Esophagus muscularis mucosa (tissue), 4 donors: Measurements from ENCODE around the gene CHST15. TPM values are rescaled to one million over a fixed set of nuclear protein-coding genes. Genes with fewer than 3 reads are reported as not detected.

Source experiments
- DNase-seq: peaks from one replicate; pipeline ENCODE4 v3.0.0-alpha.2; 2017; ENCODE audit errors: extremely low spot score
- H3K27ac ChIP-seq, 4 donors: fragments of 200-600 bp; sonication (generic); replicated peaks in 1 of 4; 1 replicate in 3 of 4; 2 replicates in 1 of 4; pipeline ENCODE4 v1.5.1; 2016 to 2019; ENCODE audit warnings: mild to moderate bottlenecking in 1 of 4
- H3K27me3 ChIP-seq, 4 donors: fragments of 200-600 bp; sonication (generic); one replicate each; pipeline versions ENCODE4 v1.5.1 to v1.6.0; 2016 to 2019
- H3K36me3 ChIP-seq, 4 donors: fragments of 200-600 bp; sonication (generic); one replicate each; pipeline ENCODE4 v1.5.1; 2016 to 2019
- H3K4me1 ChIP-seq, 4 donors: fragments of 200-600 bp; sonication (generic); one replicate each; pipeline ENCODE4 v1.5.1; 2016 to 2019
- H3K4me3 ChIP-seq, 4 donors: fragments of 200-600 bp; sonication (generic); 1 replicate in 2 of 4; 2 replicates in 2 of 4; pipeline ENCODE4 v1.5.1; 2016 to 2019; ENCODE audit warnings: mild to moderate bottlenecking in 4 of 4, moderate library complexity in 1 of 4
- H3K9me3 ChIP-seq, 4 donors: fragments of 200-600 bp; sonication (generic); 1 replicate in 3 of 4; 2 replicates in 1 of 4; pipeline ENCODE4 v1.5.1; 2016 to 2019
- EP300 ChIP-seq: sonication (generic); formaldehyde crosslinking; IDR thresholded peaks from one replicate; pipeline ENCODE4 v1.6.1; 2017; ENCODE audit warnings: antibody characterized with exemption
- POLR2A ChIP-seq: fragments of 450-650 bp; IDR thresholded peaks from one replicate; pipeline ENCODE4 v1.6.1; 2017; ENCODE audit warnings: antibody characterized with exemption, moderate library complexity, mild to moderate bottlenecking, low read depth
- POLR2AphosphoS5 ChIP-seq, 2 donors: sonication (generic); formaldehyde crosslinking; IDR thresholded peaks; one replicate each; pipeline ENCODE4 v1.6.1; 2017; ENCODE audit warnings: antibody characterized with exemption in 2 of 2
- WGBS: methylation state at CpG from one replicate; pipeline ENCODE4 v1.1.5; 2018; 5-methylcytosine and 5-hydroxymethylcytosine counted together
- intact Hi-C: fragments of 100-400 bp; cut with DNase I; formaldehyde crosslinking; loops from one replicate; pipeline ENCODE4 v1.15.1; 2023
- total RNA-seq, 4 donors: library from RNA; depleted of rRNA; stranded (reverse); fragments of >200 nt; gene quantifications; one replicate each; pipeline versions ENCODE4 v1.1.0 to v1.2.1, GENCODE V29; 2016
- TF ChIP-seq, protein P1 (sequence below), 3 experiments: fragments of 200-600 bp in 2 of 3; fragments of 450-650 bp in 1 of 3; sonication (generic) in 2 of 3; IDR thresholded peaks; one replicate each; pipeline ENCODE4 v1.5.1; 2017 to 2019; ENCODE audit warnings: antibody characterized with exemption in 3 of 3, mild to moderate bottlenecking in 2 of 3, moderate library complexity in 1 of 3

The CHST15 gene
- total RNA-seq, 4 donors from 2014 or later: 48.2 to 76.1 (median 62.5) TPM

DNA sequence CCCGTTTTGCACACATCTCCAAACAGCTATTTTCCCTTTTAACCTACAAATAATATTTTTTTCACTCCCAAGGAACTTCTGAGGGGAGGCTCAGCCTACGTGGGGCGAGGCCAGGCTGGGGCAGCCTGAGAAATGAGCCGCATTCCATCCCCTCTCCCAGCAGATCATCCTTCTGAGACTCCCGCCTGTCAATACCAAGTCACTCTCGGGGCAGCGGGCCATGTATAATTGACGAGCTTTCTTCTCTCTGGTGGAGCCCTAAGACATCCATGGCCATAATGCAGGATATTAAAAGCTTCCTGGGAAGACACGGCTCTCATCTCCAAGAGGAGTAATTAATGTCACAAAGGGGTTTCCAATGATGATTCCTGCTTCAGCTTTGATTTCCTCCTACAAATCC is 37.8 kb upstream of the CHST15 start:
- Histone ChIP-seq H3K36me3 (no peaks in the 10 kb centered on the region), H3K9me3 (no peaks in the 10 kb centered on the region), H3K27me3 (no peaks in the 10 kb centered on the region), H3K27ac (no peak overlapping the region), H3K4me1 (no peaks in the 10 kb centered on the region), H3K4me3 (no peak overlapping the region)
- TF ChIP-seq EP300: no peak
- TF ChIP-seq POLR2AphosphoS5 (IDR thresholded peaks at IDR 0.05): no peak
- intact Hi-C loops: no loop called here
- 94% methylated on average over 9 of the region's 9 CpGs for WGBS
- no peak for DNase-seq

DNA sequence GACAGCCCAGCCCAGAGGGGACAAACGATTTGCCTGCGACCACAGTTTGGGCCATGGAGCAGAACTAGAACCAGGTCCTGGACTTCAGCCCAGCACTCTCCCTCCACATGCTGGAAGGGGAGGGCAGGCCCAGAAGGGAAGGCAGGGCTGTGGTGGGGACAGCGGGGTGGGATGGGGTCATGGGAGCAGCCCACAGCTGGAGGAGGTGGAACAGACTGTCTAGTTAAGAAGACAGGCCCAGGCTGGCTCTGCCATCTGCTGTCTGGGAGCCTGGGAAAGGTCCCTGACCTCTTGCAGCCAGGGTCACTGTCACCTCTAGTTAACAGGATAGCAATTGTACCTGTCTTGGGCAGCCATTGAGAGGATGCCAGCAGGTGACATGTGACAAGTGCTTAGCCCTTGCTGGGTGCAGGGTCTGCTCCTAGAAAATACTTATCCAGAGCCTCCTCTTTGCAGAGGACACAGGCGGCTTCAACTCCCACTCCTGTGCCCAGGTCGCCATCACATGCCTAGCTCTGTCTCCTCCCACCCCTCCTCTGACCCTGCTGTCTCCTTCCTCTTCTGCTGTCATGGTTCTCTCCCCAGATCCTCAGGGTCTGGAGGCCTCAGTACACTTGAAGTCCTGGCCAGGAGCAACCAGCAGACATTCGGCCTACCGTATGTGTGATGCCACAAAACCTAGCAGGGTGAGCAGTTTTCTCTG is 37.0 kb upstream of the CHST15 start:
- Histone ChIP-seq H3K9me3 (no peaks in the 10 kb centered on the region), H3K4me1 (no peaks in the 10 kb centered on the region), H3K36me3 (no peaks in the 10 kb centered on the region), H3K27ac (no peak overlapping the region), H3K4me3 (no peak overlapping the region), H3K27me3 (no peaks in the 10 kb centered on the region)
- 88% methylated on average over 4 of the region's 7 CpGs for WGBS
- no peak for TF ChIP-seq POLR2AphosphoS5 (IDR thresholded peaks at IDR 0.05)
- no peak for TF ChIP-seq POLR2A
- no peak for TF ChIP-seq EP300
- TF ChIP-seq, protein P1, sequence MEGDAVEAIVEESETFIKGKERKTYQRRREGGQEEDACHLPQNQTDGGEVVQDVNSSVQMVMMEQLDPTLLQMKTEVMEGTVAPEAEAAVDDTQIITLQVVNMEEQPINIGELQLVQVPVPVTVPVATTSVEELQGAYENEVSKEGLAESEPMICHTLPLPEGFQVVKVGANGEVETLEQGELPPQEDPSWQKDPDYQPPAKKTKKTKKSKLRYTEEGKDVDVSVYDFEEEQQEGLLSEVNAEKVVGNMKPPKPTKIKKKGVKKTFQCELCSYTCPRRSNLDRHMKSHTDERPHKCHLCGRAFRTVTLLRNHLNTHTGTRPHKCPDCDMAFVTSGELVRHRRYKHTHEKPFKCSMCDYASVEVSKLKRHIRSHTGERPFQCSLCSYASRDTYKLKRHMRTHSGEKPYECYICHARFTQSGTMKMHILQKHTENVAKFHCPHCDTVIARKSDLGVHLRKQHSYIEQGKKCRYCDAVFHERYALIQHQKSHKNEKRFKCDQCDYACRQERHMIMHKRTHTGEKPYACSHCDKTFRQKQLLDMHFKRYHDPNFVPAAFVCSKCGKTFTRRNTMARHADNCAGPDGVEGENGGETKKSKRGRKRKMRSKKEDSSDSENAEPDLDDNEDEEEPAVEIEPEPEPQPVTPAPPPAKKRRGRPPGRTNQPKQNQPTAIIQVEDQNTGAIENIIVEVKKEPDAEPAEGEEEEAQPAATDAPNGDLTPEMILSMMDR (IDR thresholded peaks at IDR 0.05): no peak
- no peak for DNase-seq
- intact Hi-C loops: no loop called here

DNA sequence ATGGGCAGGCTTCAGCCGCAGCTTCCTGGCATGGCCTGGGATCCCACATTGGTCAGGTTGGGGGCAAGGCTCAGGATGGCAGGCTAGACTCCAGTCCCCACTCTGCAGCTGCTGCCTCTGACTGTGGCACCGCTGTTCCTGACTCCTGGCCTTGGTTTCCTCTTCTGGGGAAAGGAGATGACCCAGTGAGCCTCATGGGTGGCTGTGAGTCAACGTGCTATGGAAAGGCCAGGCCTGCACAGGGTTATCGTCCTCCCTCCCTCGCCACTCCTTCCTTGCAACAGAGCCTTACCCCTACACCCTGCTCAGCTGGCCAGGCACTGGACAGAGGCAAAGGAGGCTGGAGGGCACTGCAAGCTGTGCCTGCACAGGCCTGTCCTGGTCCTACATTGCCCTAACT is 36.1 kb upstream of the CHST15 start:
- Histone ChIP-seq H3K27ac (no peak overlapping the region), H3K9me3 (no peaks in the 10 kb centered on the region), H3K36me3 (no peaks in the 10 kb centered on the region), H3K27me3 (no peaks in the 10 kb centered on the region), H3K4me3 (no peak overlapping the region), H3K4me1 (no peaks in the 10 kb centered on the region)
- no peak for DNase-seq
- intact Hi-C loops: no loop called here
- TF ChIP-seq EP300 (no peak), POLR2A (no peak), POLR2AphosphoS5 (IDR thresholded peaks at IDR 0.05) (no peak)
- TF ChIP-seq, protein P1 (IDR thresholded peaks at IDR 0.05): no peak
- 84% methylated on average over 3 of the region's 5 CpGs for WGBS

DNA sequence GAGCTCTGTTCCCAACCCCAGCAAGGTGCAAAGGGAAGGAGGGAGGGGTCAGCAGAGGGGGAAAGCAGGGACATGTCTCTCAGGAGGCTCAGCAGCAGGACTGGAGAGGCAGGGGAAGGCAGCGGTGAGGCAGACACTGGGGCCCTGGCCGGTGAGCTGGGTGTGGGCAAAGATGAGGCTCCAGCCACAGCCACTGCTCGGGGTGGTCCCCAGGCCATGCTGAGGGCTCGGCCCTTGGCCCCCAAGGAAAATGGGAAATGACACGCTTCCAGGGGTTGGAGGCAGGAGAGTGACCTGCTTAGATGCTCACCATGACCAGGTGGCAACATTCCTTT is 35.4 kb upstream of the CHST15 start:
- intact Hi-C loops: no loop called here
- Histone ChIP-seq H3K36me3 (no peaks in the 10 kb centered on the region), H3K27ac (no peak overlapping the region), H3K4me1 (peaks cover 0 to 1% (median 0%) of the 10 kb centered on the region in 4 donors), H3K9me3 (no peaks in the 10 kb centered on the region), H3K27me3 (no peaks in the 10 kb centered on the region), H3K4me3 (no peak overlapping the region)
- TF ChIP-seq, protein P1 (IDR thresholded peaks at IDR 0.05): no peak
- TF ChIP-seq POLR2AphosphoS5 (IDR thresholded peaks at IDR 0.05) (no peak), EP300 (no peak), POLR2A (no peak)
- 86% methylated on average over 1 of the region's 5 CpGs for WGBS
- DNase-seq: no peak

DNA sequence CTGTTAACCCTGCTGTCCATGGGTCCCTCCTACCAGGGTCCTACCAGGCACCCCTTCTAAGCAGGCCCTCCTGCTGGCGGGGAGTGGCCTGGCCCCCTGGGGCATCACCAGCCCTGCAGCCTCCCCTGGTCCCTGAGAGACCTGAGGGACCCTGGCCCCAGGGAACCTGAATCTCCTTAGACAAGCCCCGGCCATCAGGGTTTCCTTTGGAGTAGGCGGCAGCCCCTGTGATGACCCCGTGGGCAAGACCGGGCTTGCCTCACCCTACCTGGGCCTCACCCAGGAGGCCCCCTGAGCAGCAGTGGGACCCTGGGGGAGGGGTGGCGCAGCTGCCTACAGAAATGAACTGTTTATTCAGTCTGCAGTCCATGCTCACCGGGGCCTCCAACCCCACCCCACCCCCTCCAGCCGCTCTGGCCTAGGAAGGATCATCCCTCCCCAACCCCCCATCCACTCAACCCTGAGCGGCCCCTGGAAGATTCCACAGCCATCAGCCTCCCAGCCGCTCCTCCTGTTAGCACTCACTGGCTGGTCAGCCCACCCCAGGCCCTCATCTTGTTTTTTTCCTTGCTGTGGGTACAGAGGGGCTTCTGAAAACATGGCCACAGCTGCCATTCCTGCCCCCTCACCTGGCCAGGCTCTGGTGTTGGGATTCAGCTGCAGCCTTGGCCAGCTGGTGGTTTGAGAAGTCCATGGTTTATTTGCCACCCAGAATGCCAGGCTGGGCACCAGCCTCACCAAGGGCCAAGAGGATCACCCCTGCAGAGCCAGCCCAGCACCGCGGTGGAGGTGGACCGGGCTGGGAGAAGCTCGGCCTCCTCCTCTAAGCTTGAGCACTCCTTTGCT is 34.8 kb upstream of the CHST15 start:
- intact Hi-C loops: no loop called here
- TF ChIP-seq POLR2AphosphoS5 (IDR thresholded peaks at IDR 0.05) (no peak), EP300 (no peak), POLR2A (no peak)
- TF ChIP-seq, protein P1 (IDR thresholded peaks at IDR 0.05): no peak
- H3K27me3 ChIP-seq: no peaks in the 10 kb centered on the region
- H3K4me3 ChIP-seq: no peak overlapping the region
- no peak overlapping the region for H3K27ac ChIP-seq
- DNase-seq: no peak
- WGBS: 87% methylated on average over 5 of the region's 14 CpGs
- no peaks in the 10 kb centered on the region for H3K36me3 ChIP-seq
- peaks cover 0 to 4% (median under 1%) of the 10 kb centered on the region in 4 donors for H3K4me1 ChIP-seq
- H3K9me3 ChIP-seq: no peaks in the 10 kb centered on the region
